ENCODE results near the gene KRTAP4-8.
"Not testable (repeated sequence)": the region's sequence is repeated elsewhere in the genome, so short reads cannot be mapped to it uniquely, and the experiment has no call there.

The KRTAP4-8 gene

GRCh38 chr17:41063449-41063848 is 34.5 kb downstream of the KRTAP4-8 start:
- H3K4me1 Mint-ChIP-seq, result no peaks in the 10 kb centered on the region
- H3K4me3 Mint-ChIP-seq, result no peak overlapping the region
- CTCF ChIA-PET, result no interaction called here
- H3K27ac Mint-ChIP-seq, result no peak overlapping the region
- DNase-seq, result no peak
- no peaks in the 10 kb centered on the region for H3K9me3 Mint-ChIP-seq
- H3K27me3 Mint-ChIP-seq, result peaks cover 21% of the 10 kb centered on the region
- no peaks in the 10 kb centered on the region for H3K36me3 Mint-ChIP-seq

GRCh38 chr17:41061964-41062363 is 36.0 kb downstream of the KRTAP4-8 start:
- peaks cover 21% of the 10 kb centered on the region for H3K27me3 Mint-ChIP-seq
- no peaks in the 10 kb centered on the region for H3K36me3 Mint-ChIP-seq
- DNase-seq, result no peak
- no peaks in the 10 kb centered on the region for H3K4me1 Mint-ChIP-seq
- no peak overlapping the region for H3K27ac Mint-ChIP-seq
- H3K4me3 Mint-ChIP-seq, result no peak overlapping the region
- CTCF ChIA-PET, result no interaction called here
- peaks cover 6% of the 10 kb centered on the region for H3K9me3 Mint-ChIP-seq

GRCh38 chr17:41060052-41060604 is 37.8 kb downstream of the KRTAP4-8 start, which contains the start of gene KRTAP2-3:
TSS of gene KRTAP2-3 (minus strand) at chr17:41060114. CDS start at chr17:41060050, 64 bp downstream.
- Mint-ChIP-seq H3K9me3 (peaks cover 6% of the 10 kb centered on the region), H3K4me1 (no peaks in the 10 kb centered on the region), H3K27ac (no peak within 1 kb of the TSS), H3K36me3 (no peaks in the 10 kb centered on the region), H3K4me3 (no peak within 1 kb of the TSS), H3K27me3 (peaks cover 21% of the 10 kb centered on the region)
- CTCF ChIA-PET, result no interaction called here
- DNase-seq, result no peak

- DNase-seq, H3K27ac Mint-ChIP-seq: not testable (repeated sequence)
- H3K27me3 Mint-ChIP-seq, result peaks cover 21% of the 10 kb centered on the region
Measured at GRCh38 chr17:41059276-41060051, 38.5 kb downstream of the KRTAP4-8 start.

GRCh38 chr17:41058741-41059140 is 39.2 kb downstream of the KRTAP4-8 start:
- Mint-ChIP-seq H3K9me3 (peaks cover 6% of the 10 kb centered on the region), H3K4me3 (no peak overlapping the region), H3K4me1 (no peaks in the 10 kb centered on the region), H3K27ac (no peak overlapping the region), H3K27me3 (peaks cover 21% of the 10 kb centered on the region), H3K36me3 (no peaks in the 10 kb centered on the region)
- CTCF ChIA-PET, result interaction anchor here (1.0 to 1.1 kb wide), 2 partner anchors 10 to 11 kb away, joined by 3 to 4 read pairs; partner anchors contain the start of gene KRTAP2-1
- no peak for DNase-seq

More at GRCh38 chr17:41059276-41060051, 38.5 kb downstream of the KRTAP4-8 start:
- not testable (repeated sequence) for H3K4me1 Mint-ChIP-seq, H3K4me3 Mint-ChIP-seq, H3K9me3 Mint-ChIP-seq, H3K36me3 Mint-ChIP-seq
- CTCF ChIA-PET, result interaction anchor here (1.0 to 1.1 kb wide), 2 partner anchors 9 to 12 kb away, joined by 3 to 4 read pairs; partner anchors contain the start of gene KRTAP2-1

GRCh38 chr17:41057547-41057946 is 40.4 kb downstream of the KRTAP4-8 start:
- H3K4me3 Mint-ChIP-seq, result no peak overlapping the region
- no peaks in the 10 kb centered on the region for H3K36me3 Mint-ChIP-seq
- CTCF ChIA-PET, result no interaction called here
- H3K27ac Mint-ChIP-seq, result no peak overlapping the region
- H3K27me3 Mint-ChIP-seq, result peaks cover 21% of the 10 kb centered on the region
- no peak for DNase-seq
- no peaks in the 10 kb centered on the region for H3K4me1 Mint-ChIP-seq
- H3K9me3 Mint-ChIP-seq, result peaks cover 6% of the 10 kb centered on the region

GRCh38 chr17:41055130-41055529 is 42.8 kb downstream of the KRTAP4-8 start, which contains the start of gene KRTAP2-2:
TSS of gene KRTAP2-2 (minus strand) at chr17:41055230. CDS start at chr17:41055211, 19 bp downstream.
- H3K27ac Mint-ChIP-seq, H3K9me3 Mint-ChIP-seq, H3K4me3 Mint-ChIP-seq, DNase-seq, CTCF ChIA-PET, H3K36me3 Mint-ChIP-seq, H3K4me1 Mint-ChIP-seq: not testable (repeated sequence)
- H3K27me3 Mint-ChIP-seq, result peaks cover 12% of the 10 kb centered on the region

- H3K4me1 Mint-ChIP-seq, result not testable (repeated sequence)
Measured at GRCh38 chr17:41054556-41054955, 43.4 kb downstream of the KRTAP4-8 start.

GRCh38 chr17:41054025-41054424 is 43.9 kb downstream of the KRTAP4-8 start:
- H3K27me3 Mint-ChIP-seq, result peaks cover 5% of the 10 kb centered on the region
- DNase-seq, result no peak
- CTCF ChIA-PET, result no interaction called here
- peaks cover 6% of the 10 kb centered on the region for H3K9me3 Mint-ChIP-seq
- no peaks in the 10 kb centered on the region for H3K4me1 Mint-ChIP-seq
- H3K36me3 Mint-ChIP-seq, result no peaks in the 10 kb centered on the region
- H3K27ac Mint-ChIP-seq, result no peak overlapping the region
- no peak overlapping the region for H3K4me3 Mint-ChIP-seq

More at GRCh38 chr17:41054556-41054955, 43.4 kb downstream of the KRTAP4-8 start:
- H3K27me3 Mint-ChIP-seq, CTCF ChIA-PET, H3K27ac Mint-ChIP-seq, H3K36me3 Mint-ChIP-seq, H3K4me3 Mint-ChIP-seq, H3K9me3 Mint-ChIP-seq, DNase-seq: not testable (repeated sequence)

- Mint-ChIP-seq H3K9me3 (peaks cover 4% of the 10 kb centered on the region), H3K27ac (no peak overlapping the region), H3K27me3 (peaks cover 17% of the 10 kb centered on the region), H3K4me1 (no peaks in the 10 kb centered on the region), H3K4me3 (no peak overlapping the region), H3K36me3 (no peaks in the 10 kb centered on the region)
- CTCF ChIA-PET, result no interaction called here
- no peak for DNase-seq
Measured at GRCh38 chr17:41052566-41052965, 45.4 kb downstream of the KRTAP4-8 start.

GRCh38 chr17:41049110-41049509 is 48.8 kb downstream of the KRTAP4-8 start:
- Mint-ChIP-seq H3K4me1 (no peaks in the 10 kb centered on the region), H3K4me3 (no peak overlapping the region), H3K27me3 (peaks cover 36% of the 10 kb centered on the region), H3K9me3 (no peaks in the 10 kb centered on the region), H3K36me3 (no peaks in the 10 kb centered on the region), H3K27ac (no peak overlapping the region)
- no peak for DNase-seq
- CTCF ChIA-PET, result no interaction called here

- CTCF ChIA-PET, result no interaction called here
- no peaks in the 10 kb centered on the region for H3K9me3 Mint-ChIP-seq
- peaks cover 36% of the 10 kb centered on the region for H3K27me3 Mint-ChIP-seq
- no peak overlapping the region for H3K4me3 Mint-ChIP-seq
- no peaks in the 10 kb centered on the region for H3K36me3 Mint-ChIP-seq
- no peak for DNase-seq
- H3K27ac Mint-ChIP-seq, result no peak overlapping the region
- H3K4me1 Mint-ChIP-seq, result no peaks in the 10 kb centered on the region
Measured at GRCh38 chr17:41048441-41048840, 49.5 kb downstream of the KRTAP4-8 start.
